ENCODE data around the gene PPP2R2D. TPM values are rescaled to one million over a fixed set of nuclear protein-coding genes. Genes with fewer than 3 reads are reported as not detected.

The PPP2R2D gene
- total RNA-seq (2014; rRNA removed; shearing (Covaris generic)) = 36.2 and 38.5 TPM in 2 replicates
- total RNA-seq (2022) = 37.4 and 40.1 TPM in 2 replicates
- Bru-seq, nascent RNA = percentile 72 among the genes with signal in this experiment
- BruChase-seq, experiment 1, labeled RNA remaining after a 6-hour chase = percentile 82 among the genes with signal in this experiment
- BruChase-seq, experiment 2, labeled RNA remaining after a 2-hour chase = percentile 77 among the genes with signal in this experiment
- long read RNA-seq, full-length matches to known transcripts = 27 of 67 reads
- long read RNA-seq, partial matches to known transcripts = 10 of 67 reads
- long read RNA-seq, other reads (novel, unspliced or antisense) = 30 of 67 reads

GRCh38 chr10:131900350-131901152 is at the start of gene PPP2R2D:
Gene PPP2R2D, plus strand, starts transcription at chr10:131901008. Its CDS starts 141 bp downstream, at chr10:131901149.
- Histone ChIP-seq H4K20me1 (ENCODE audit: insufficient read depth, low read length) (peaks cover 21% of the 10 kb centered on the region), H3K4me3 (ENCODE audit: low read depth, low read length, poor library complexity, severe bottlenecking) (peak within 1 kb of the TSS; percentile 93), H3K9me3 (ENCODE audit: low read length) (no peaks in the 10 kb centered on the region), H3K27ac (ENCODE audit: low read depth, low read length, poor library complexity, severe bottlenecking) (peak within 1 kb of the TSS; percentile 57), H3K36me3 (ENCODE audit: insufficient read depth, low read length) (peaks cover 12% of the 10 kb centered on the region; the same call in 1 of the 2 replicates), H2AFZ (ENCODE audit: low read length) (peak within 1 kb of the TSS; percentile 88), H3K4me2 (ENCODE audit: low read length) (peak within 1 kb of the TSS; percentile 79), H3K4me1 (ENCODE audit: insufficient read depth, low read length, poor library complexity, severe bottlenecking) (peaks cover 43% of the 10 kb centered on the region), H3K9me2 (ENCODE audit: insufficient read depth, low read length) (no peaks in the 10 kb centered on the region), H3K79me2 (ENCODE audit: insufficient read depth, low read depth, low read length) (peaks cover 42% of the 10 kb centered on the region)
- DNase-seq (ENCODE audit: low spot score) = peak; percentile 95
- no peak for TF ChIP-seq CTCF (conservative IDR thresholded peaks at IDR 0.05; ENCODE audit: low read length)
- no peak for TF ChIP-seq EZH2phosphoT487 (IDR thresholded peaks at IDR 0.05; ENCODE audit: borderline replicate concordance, low read depth, low read length)
- no TSS peak for BruUV-seq (replicated peaks)
- ChIA-PET POLR2A (interaction anchor here (0.6 to 1.4 kb wide), 3 partner anchors 12 to 74 kb away, joined by 3 read pairs; no protein-coding TSS in a partner anchor), CTCF (ENCODE audit: unreplicated experiment) (no interaction called here)
- intact Hi-C loops (cut with micrococcal nuclease; ENCODE audit: unreplicated experiment) = loop anchor here (1.0 to 10.0 kb wide), 3 partner anchors 81 to 432 kb away; partner anchors contain the start of genes BNIP3 and LRRC27

- Histone ChIP-seq H3K36me3 (ENCODE audit: insufficient read depth, low read length) (no peaks in the 10 kb centered on the region), H3K4me1 (ENCODE audit: insufficient read depth, low read length, poor library complexity, severe bottlenecking) (no peaks in the 10 kb centered on the region), H2AFZ (ENCODE audit: low read length) (no peak overlapping the region), H3K9me2 (ENCODE audit: insufficient read depth, low read length) (no peaks in the 10 kb centered on the region), H3K9me3 (ENCODE audit: low read length) (no peaks in the 10 kb centered on the region), H4K20me1 (ENCODE audit: insufficient read depth, low read length) (no peaks in the 10 kb centered on the region), H3K4me2 (ENCODE audit: low read length) (no peak overlapping the region), H3K27ac (ENCODE audit: low read depth, low read length, poor library complexity, severe bottlenecking) (no peak overlapping the region), H3K79me2 (ENCODE audit: insufficient read depth, low read depth, low read length) (no peaks in the 10 kb centered on the region), H3K4me3 (ENCODE audit: low read depth, low read length, poor library complexity, severe bottlenecking) (no peak overlapping the region)
- TF ChIP-seq EZH2phosphoT487 (IDR thresholded peaks at IDR 0.05; ENCODE audit: borderline replicate concordance, low read depth, low read length) (no peak), CTCF (conservative IDR thresholded peaks at IDR 0.05; ENCODE audit: low read length) (no peak)
- POLR2A ChIA-PET = no interaction called here
- intact Hi-C loops (cut with micrococcal nuclease; ENCODE audit: unreplicated experiment) = no loop called here
- CTCF ChIA-PET (ENCODE audit: unreplicated experiment) = no interaction called here
- no peak for DNase-seq (ENCODE audit: low spot score)
- BruUV-seq (replicated peaks) = no TSS peak
Measured at GRCh38 chr10:131851346-131851745, 49.5 kb upstream of the PPP2R2D start.

Data from OCI-LY7 (cell line).